Chondrocyte (in vitro differentiated cells): ENCODE data around the gene CRIP3. TPM values are rescaled to one million over a fixed set of nuclear protein-coding genes. Genes with fewer than 3 reads are reported as not detected.

Experiments
- DNase-seq: peaks from one replicate; pipeline ENCODE4 v3.0.0; 2021; ENCODE audit warnings: mixed read lengths, low spot score
- H3K27ac Mint-ChIP-seq: one replicate; pipeline ENCODE4 v1.8.0; 2021; ENCODE audit warnings: mild to moderate bottlenecking, moderate library complexity, mixed read lengths; ENCODE audit not compliant: unreplicated experiment
- H3K27me3 Mint-ChIP-seq: 2 replicates; pipeline ENCODE4 v1.8.0; 2021; ENCODE audit warnings: low read depth, mixed read lengths
- H3K36me3 Mint-ChIP-seq: 2 replicates; pipeline ENCODE4 v1.8.0; 2021; ENCODE audit warnings: low read depth, mixed read lengths
- H3K4me1 Mint-ChIP-seq: 2 replicates; pipeline ENCODE4 v1.8.0; 2021; ENCODE audit warnings: low read depth, mild to moderate bottlenecking, mixed read lengths
- H3K4me3 Mint-ChIP-seq: one replicate; pipeline ENCODE4 v1.8.0; 2021; ENCODE audit warnings: mild to moderate bottlenecking, moderate library complexity, mixed read lengths; ENCODE audit not compliant: unreplicated experiment
- H3K9me3 Mint-ChIP-seq: 2 replicates; pipeline ENCODE4 v1.8.0; 2021; ENCODE audit warnings: low read depth, mixed read lengths
- total RNA-seq: library from RNA; stranded (reverse); gene quantifications from 3 replicates; pipeline ENCODE4 v1.2.1, GENCODE V29; 2021
- TF ChIP-seq, protein P1 (sequence below): fragments of 200-600 bp; sonication (generic); IDR thresholded peaks from 2 replicates; pipeline ENCODE4 v1.5.0; 2021; ENCODE audit warnings: antibody characterized with exemption, mild to moderate bottlenecking, moderate library complexity

Gene CRIP3
- total RNA-seq, 1 donor from 2014 or later, result 0.47 TPM

GRCh38 chr6:43258180-43258579 is 50.4 kb downstream of the CRIP3 start:
- TF ChIP-seq, protein P1, sequence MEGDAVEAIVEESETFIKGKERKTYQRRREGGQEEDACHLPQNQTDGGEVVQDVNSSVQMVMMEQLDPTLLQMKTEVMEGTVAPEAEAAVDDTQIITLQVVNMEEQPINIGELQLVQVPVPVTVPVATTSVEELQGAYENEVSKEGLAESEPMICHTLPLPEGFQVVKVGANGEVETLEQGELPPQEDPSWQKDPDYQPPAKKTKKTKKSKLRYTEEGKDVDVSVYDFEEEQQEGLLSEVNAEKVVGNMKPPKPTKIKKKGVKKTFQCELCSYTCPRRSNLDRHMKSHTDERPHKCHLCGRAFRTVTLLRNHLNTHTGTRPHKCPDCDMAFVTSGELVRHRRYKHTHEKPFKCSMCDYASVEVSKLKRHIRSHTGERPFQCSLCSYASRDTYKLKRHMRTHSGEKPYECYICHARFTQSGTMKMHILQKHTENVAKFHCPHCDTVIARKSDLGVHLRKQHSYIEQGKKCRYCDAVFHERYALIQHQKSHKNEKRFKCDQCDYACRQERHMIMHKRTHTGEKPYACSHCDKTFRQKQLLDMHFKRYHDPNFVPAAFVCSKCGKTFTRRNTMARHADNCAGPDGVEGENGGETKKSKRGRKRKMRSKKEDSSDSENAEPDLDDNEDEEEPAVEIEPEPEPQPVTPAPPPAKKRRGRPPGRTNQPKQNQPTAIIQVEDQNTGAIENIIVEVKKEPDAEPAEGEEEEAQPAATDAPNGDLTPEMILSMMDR, result no peak
- no peak overlapping the region for H3K27ac Mint-ChIP-seq
- peaks cover 3% of the 10 kb centered on the region for H3K27me3 Mint-ChIP-seq
- no peak overlapping the region for H3K4me3 Mint-ChIP-seq
- no peaks in the 10 kb centered on the region for H3K36me3 Mint-ChIP-seq
- no peaks in the 10 kb centered on the region for H3K9me3 Mint-ChIP-seq
- peaks cover 3% of the 10 kb centered on the region for H3K4me1 Mint-ChIP-seq
- no peak for DNase-seq

GRCh38 chr6:43257367-43258145 is 51.1 kb downstream of the CRIP3 start:
- Mint-ChIP-seq H3K4me3 (no peak overlapping the region), H3K27me3 (peaks cover 6% of the 10 kb centered on the region), H3K27ac (no peak overlapping the region), H3K9me3 (no peaks in the 10 kb centered on the region), H3K4me1 (peaks cover 3% of the 10 kb centered on the region), H3K36me3 (no peaks in the 10 kb centered on the region)
- TF ChIP-seq, protein P1, result no peak
- DNase-seq, result peak; percentile 38

GRCh38 chr6:43256670-43257366 is 51.8 kb downstream of the CRIP3 start:
- peaks cover 6% of the 10 kb centered on the region for H3K27me3 Mint-ChIP-seq
- H3K4me3 Mint-ChIP-seq, result no peak overlapping the region
- H3K36me3 Mint-ChIP-seq, result no peaks in the 10 kb centered on the region
- H3K27ac Mint-ChIP-seq, result no peak overlapping the region
- peaks cover 4% of the 10 kb centered on the region for H3K4me1 Mint-ChIP-seq
- TF ChIP-seq, protein P1, result no peak
- H3K9me3 Mint-ChIP-seq, result no peaks in the 10 kb centered on the region
- DNase-seq, result peak; percentile 28

Other genes starting within 250 kb of the CRIP3 start
- gene MRPL2, start 249.4 kb downstream of the CRIP3 start, total RNA-seq, result 42.6 to 46.6 TPM (median 42.9 TPM) in 3 replicates
- gene KLC4, start 249.2 kb downstream of the CRIP3 start, total RNA-seq, result 30.0 to 37.0 TPM (median 32.3 TPM) in 3 replicates
- 282 to 293 TPM (median 288 TPM) in 3 replicates for gene PTK7, start 232.5 kb downstream of the CRIP3 start, total RNA-seq
- 42.2 to 43.9 TPM (median 42.7 TPM) in 3 replicates for gene SRF, start 137.6 kb downstream of the CRIP3 start, total RNA-seq
- 17.5 to 36.6 TPM (median 19.8 TPM) in 3 replicates for gene CUL9, start 126.6 kb downstream of the CRIP3 start, total RNA-seq
- gene DNPH1, start 79.3 kb downstream of the CRIP3 start, total RNA-seq, result 22.8 to 34.1 TPM (median 24.5 TPM) in 3 replicates
- gene TTBK1, start 65.3 kb downstream of the CRIP3 start, total RNA-seq, result 0.07 TPM in 1 of 3 replicates, not detected in the others
- gene SLC22A7, start 10.6 kb downstream of the CRIP3 start, total RNA-seq, result not detected in 3 replicates
- gene ZNF318, start 60.8 kb upstream of the CRIP3 start, total RNA-seq, result 18.7 to 23.6 TPM (median 19.8 TPM) in 3 replicates
- gene ABCC10, start 118.7 kb upstream of the CRIP3 start, total RNA-seq, result 42.5 to 43.2 TPM (median 43.1 TPM) in 3 replicates
- gene DLK2, start 146.7 kb upstream of the CRIP3 start, total RNA-seq, result 0.29 to 1.3 TPM (median 1.1 TPM) in 3 replicates
- 27.7 to 35.3 TPM (median 31.0 TPM) in 3 replicates for gene TJAP1, start 168.7 kb upstream of the CRIP3 start, total RNA-seq
- gene LRRC73, start 201.5 kb upstream of the CRIP3 start, total RNA-seq, result 0.24 to 0.62 TPM (median 0.49 TPM) in 3 replicates
- 131 to 142 TPM (median 133 TPM) in 3 replicates for gene YIPF3, start 208.1 kb upstream of the CRIP3 start, total RNA-seq
- gene POLR1C, start 208.3 kb upstream of the CRIP3 start, total RNA-seq, result 19.3 to 28.2 TPM (median 20.1 TPM) in 3 replicates